Testis (tissue), 3 donors: Measurements from ENCODE around the gene PCNX4. TPM values are rescaled to one million over a fixed set of nuclear protein-coding genes. Genes with fewer than 3 reads are reported as not detected.

Source experiments
- DNase-seq: peaks from one replicate; pipeline ENCODE4 v3.0.0-alpha.2; 2019
- H3K27ac ChIP-seq, 2 donors: fragments of 200-600 bp; sonication (generic); one replicate each; pipeline ENCODE4 v1.5.1; 2019
- H3K27me3 ChIP-seq: fragments of 200-600 bp; sonication (generic); one replicate; pipeline ENCODE4 v1.5.1; 2019
- H3K36me3 ChIP-seq: fragments of 200-600 bp; sonication (generic); one replicate; pipeline ENCODE4 v1.5.1; 2017; ENCODE audit warnings: low read depth; ENCODE audit errors: missing control alignments
- H3K4me1 ChIP-seq: fragments of 200-600 bp; sonication (generic); one replicate; pipeline ENCODE4 v1.5.1; 2019
- H3K4me3 ChIP-seq, 2 donors: fragments of 200-600 bp; sonication (generic); one replicate each; pipeline ENCODE4 v1.5.1; 2017 to 2019
- H3K9me3 ChIP-seq: fragments of 200-600 bp; sonication (generic); one replicate; pipeline ENCODE4 v1.5.1; 2017
- CTCF ChIP-seq, 3 experiments: fragments of 450-650 bp in 2 of 3; fragments of 200-600 bp in 1 of 3; sonication (generic) in 1 of 3; IDR thresholded peaks; one replicate each; pipeline ENCODE4 v1.5.1; 2016 to 2019; ENCODE audit warnings: antibody characterized with exemption in 3 of 3, mild to moderate bottlenecking in 2 of 3, moderate library complexity in 1 of 3
- POLR2A ChIP-seq: fragments of 450-650 bp; IDR thresholded peaks from one replicate; pipeline ENCODE4 v1.6.1; 2017; ENCODE audit warnings: antibody characterized with exemption, mild to moderate bottlenecking, moderate library complexity
- WGBS, 2 donors: methylation state at CpG; one replicate each; pipeline ENCODE4 v1.1.5; 2018; 5-methylcytosine and 5-hydroxymethylcytosine counted together
- intact Hi-C: fragments of 100-400 bp; cut with DNase I; formaldehyde crosslinking; loops from one replicate; pipeline ENCODE4 v1.15.1; 2023; ENCODE audit warnings: low total_unique reads
- polyA plus RNA-seq: library from polyadenylated mRNA; stranded (reverse); fragments of 350-450 nt; fragmentation: Illumina TruSeq; extraction: RNeasy Lipid Tissue Mini Kit (QIAGEN cat#74804); gene quantifications from one replicate; pipeline ENCODE4 v1.2.3, GENCODE V29; 2014; ENCODE audit warnings: low read depth, low replicate concordance; ENCODE audit not compliant: insufficient read depth
- total RNA-seq, 2 donors: library from RNA; depleted of rRNA; stranded (reverse); fragments of >200 nt; gene quantifications; one replicate each; pipeline ENCODE4 v1.2.3, GENCODE V29; 2016

Gene PCNX4
- total and polyA plus RNA-seq, 3 donors from 2014 or later: 42.3 to 133 (median 118) TPM

DNA sequence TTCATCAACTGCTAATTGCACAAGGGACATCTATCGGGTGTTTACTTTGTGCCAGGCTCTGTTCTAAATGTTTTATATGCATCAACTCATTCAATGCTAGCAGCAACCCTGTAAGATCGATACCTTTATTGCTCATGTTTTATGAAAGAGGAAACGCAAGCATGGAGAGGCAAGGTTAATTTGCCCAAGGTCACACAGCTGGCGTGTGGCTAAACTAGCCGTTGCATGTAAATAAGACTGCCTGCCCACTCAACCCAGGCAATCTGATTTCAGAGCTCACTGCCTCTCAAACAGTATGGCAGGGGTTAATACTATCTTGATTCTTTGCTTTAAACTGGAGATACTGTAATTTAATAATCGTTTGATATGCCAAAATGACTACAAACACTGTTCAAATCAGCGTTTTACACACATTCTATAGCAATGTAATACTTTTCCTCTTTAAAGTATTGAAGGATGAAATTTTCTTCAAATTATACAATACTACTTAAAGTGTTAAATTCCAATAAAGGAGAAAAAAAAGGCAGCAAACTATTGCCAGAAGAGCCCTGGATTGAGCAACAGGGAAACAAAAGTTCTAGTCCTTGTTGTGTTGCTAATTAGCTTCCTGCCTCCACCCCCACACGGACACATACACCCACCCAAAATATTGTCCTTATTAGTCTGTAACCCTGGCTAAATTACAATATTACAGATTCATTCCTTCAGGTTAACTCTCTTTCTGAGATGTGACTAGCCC is 112.5 kb downstream of the PCNX4 start:
- TF ChIP-seq POLR2A (no peak), CTCF (IDR thresholded peaks at IDR 0.05) (no peak)
- Histone ChIP-seq H3K4me1 (peaks cover 3% of the 10 kb centered on the region), H3K27ac (no peak overlapping the region), H3K9me3 (no peaks in the 10 kb centered on the region), H3K36me3 (no peaks in the 10 kb centered on the region), H3K27me3 (no peaks in the 10 kb centered on the region), H3K4me3 (no peak overlapping the region)
- intact Hi-C loops: no loop called here
- DNase-seq: no peak
- WGBS, 2 donors: 31 to 37% methylated on average over 8 of the region's 8 CpGs

DNA sequence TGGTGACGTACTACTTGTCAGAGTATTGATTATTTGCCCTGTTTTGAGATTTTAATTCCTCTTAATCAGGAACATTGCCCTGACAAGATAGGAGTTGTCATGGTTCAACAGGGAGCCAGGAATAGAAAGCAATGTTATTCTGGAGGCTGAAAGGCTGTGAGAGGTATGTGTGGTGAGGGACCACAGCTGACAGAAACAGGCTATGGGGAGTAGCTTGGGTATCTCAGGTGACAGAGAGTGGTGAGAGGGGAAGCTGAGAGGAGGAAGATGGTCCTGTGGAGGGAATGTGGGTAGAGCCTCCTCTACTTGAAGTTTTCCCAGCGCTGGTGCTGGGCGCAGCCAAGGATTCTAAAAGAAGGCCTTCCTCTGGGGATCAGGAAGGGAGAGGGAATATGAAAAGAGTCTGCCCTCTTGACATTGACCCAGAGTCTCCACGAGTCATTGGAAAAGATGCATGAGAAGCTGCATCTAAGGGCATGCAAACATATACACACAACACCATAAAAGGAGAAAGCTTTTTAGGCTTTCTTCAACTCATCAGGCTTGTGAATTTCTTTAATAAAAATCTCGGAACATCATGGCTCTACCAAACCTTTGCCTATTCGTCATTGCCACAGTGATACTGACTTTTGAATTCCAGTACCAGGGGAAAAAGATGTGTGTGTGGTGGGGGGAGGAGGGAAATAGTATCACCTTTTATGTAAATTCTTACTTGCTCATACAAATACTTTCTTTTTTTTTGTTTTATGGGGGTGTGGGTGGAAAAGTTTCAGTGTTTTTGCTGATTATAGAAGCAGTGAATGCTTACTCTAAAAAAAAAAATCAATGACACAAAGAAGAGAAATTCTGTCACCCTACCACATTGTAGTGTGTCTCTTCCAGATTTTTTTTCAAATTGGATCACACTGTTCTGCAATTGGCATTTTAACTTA is 113.4 kb downstream of the PCNX4 start:
- no peak for DNase-seq
- no peaks in the 10 kb centered on the region for H3K9me3 ChIP-seq
- intact Hi-C loops: no loop called here
- H3K4me1 ChIP-seq: peaks cover 3% of the 10 kb centered on the region
- H3K27me3 ChIP-seq: no peaks in the 10 kb centered on the region
- no peak for TF ChIP-seq CTCF (IDR thresholded peaks at IDR 0.05)
- no peak for TF ChIP-seq POLR2A
- no peak overlapping the region for H3K4me3 ChIP-seq
- H3K36me3 ChIP-seq: no peaks in the 10 kb centered on the region
- H3K27ac ChIP-seq: no peak overlapping the region
- 52 to 61% methylated on average over 6 of the region's 6 CpGs for WGBS, 2 donors

GRCh38 chr14:60206249-60206670 is 114.5 kb downstream of the PCNX4 start:
- Histone ChIP-seq H3K9me3 (no peaks in the 10 kb centered on the region), H3K27ac (no peak overlapping the region), H3K27me3 (no peaks in the 10 kb centered on the region), H3K4me1 (peaks cover 3% of the 10 kb centered on the region), H3K36me3 (no peaks in the 10 kb centered on the region), H3K4me3 (no peak overlapping the region)
- intact Hi-C loops: no loop called here
- whole genome bisulfite sequencing, 2 donors: 49 to 50% methylated on average over 7 of the region's 7 CpGs
- TF ChIP-seq CTCF (IDR thresholded peaks at IDR 0.05): no peak
- TF ChIP-seq POLR2A: no peak
- DNase-seq: no peak

GRCh38 chr14:60206837-60207533 is 115.3 kb downstream of the PCNX4 start:
- no peaks in the 10 kb centered on the region for H3K36me3 ChIP-seq
- H3K9me3 ChIP-seq: no peaks in the 10 kb centered on the region
- no peaks in the 10 kb centered on the region for H3K27me3 ChIP-seq
- H3K4me1 ChIP-seq: peaks cover 3% of the 10 kb centered on the region
- no peak overlapping the region for H3K27ac ChIP-seq
- WGBS, 2 donors: 76 to 81% methylated on average over 6 of the region's 6 CpGs
- no peak for DNase-seq
- no peak overlapping the region for H3K4me3 ChIP-seq
- intact Hi-C loops: no loop called here
- TF ChIP-seq POLR2A (no peak), CTCF (IDR thresholded peaks at IDR 0.05) (no peak)
